ENCODE results near the gene ESPL1.

GRCh38 chr12:53232646-53233461 is 35.2 kb upstream of the ESPL1 start:
- TF ChIP-seq, protein P1, sequence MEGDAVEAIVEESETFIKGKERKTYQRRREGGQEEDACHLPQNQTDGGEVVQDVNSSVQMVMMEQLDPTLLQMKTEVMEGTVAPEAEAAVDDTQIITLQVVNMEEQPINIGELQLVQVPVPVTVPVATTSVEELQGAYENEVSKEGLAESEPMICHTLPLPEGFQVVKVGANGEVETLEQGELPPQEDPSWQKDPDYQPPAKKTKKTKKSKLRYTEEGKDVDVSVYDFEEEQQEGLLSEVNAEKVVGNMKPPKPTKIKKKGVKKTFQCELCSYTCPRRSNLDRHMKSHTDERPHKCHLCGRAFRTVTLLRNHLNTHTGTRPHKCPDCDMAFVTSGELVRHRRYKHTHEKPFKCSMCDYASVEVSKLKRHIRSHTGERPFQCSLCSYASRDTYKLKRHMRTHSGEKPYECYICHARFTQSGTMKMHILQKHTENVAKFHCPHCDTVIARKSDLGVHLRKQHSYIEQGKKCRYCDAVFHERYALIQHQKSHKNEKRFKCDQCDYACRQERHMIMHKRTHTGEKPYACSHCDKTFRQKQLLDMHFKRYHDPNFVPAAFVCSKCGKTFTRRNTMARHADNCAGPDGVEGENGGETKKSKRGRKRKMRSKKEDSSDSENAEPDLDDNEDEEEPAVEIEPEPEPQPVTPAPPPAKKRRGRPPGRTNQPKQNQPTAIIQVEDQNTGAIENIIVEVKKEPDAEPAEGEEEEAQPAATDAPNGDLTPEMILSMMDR (conservative IDR thresholded peaks at IDR 0.05; ENCODE audit: low read length) = no peak
- TF ChIP-seq EZH2phosphoT487 (IDR thresholded peaks at IDR 0.05; ENCODE audit: borderline replicate concordance, low read depth, low read length) = no peak

All from OCI-LY7 (cell line).